HG02610 (cell line): ENCODE results near the gene CIB1.
"Not testable (repeated sequence)": the region's sequence is repeated elsewhere in the genome, so short reads cannot be mapped to it uniquely, and the experiment has no call there.

Experiments used
- ATAC-seq: cut with Tn5 transposase; IDR thresholded peaks from one replicate; pipeline ENCODE4 v1.9.1; 2021; ENCODE audit warnings: mild to moderate bottlenecking, moderate library complexity; ENCODE audit not compliant: unreplicated experiment

CIB1 gene

GRCh38 chr15:90233387-90234095, at the start of gene CIB1:
Gene CIB1, minus strand, starts transcription at chr15:90233941. Its CDS starts 56 bp downstream, at chr15:90233885.
- peak; percentile 87 for ATAC-seq

- not testable (repeated sequence) for ATAC-seq
Measured at GRCh38 chr15:90281637-90282036, 47.9 kb upstream of the CIB1 start.

- not testable (repeated sequence) for ATAC-seq
Measured at GRCh38 chr15:90280743-90281142, 47.0 kb upstream of the CIB1 start.

- not testable (repeated sequence) for ATAC-seq
Measured at GRCh38 chr15:90278467-90278866, 44.7 kb upstream of the CIB1 start.

- ATAC-seq: no peak
Measured at GRCh38 chr15:90271459-90272166, 37.9 kb upstream of the CIB1 start.

GRCh38 chr15:90270502-90271150, 36.9 kb upstream of the CIB1 start:
- ATAC-seq: no peak

- ATAC-seq: no peak
Measured at GRCh38 chr15:90268415-90268814, 34.7 kb upstream of the CIB1 start.

- no peak for ATAC-seq
Measured at GRCh38 chr15:90266485-90266884, 32.7 kb upstream of the CIB1 start.

- peak; percentile 16 for ATAC-seq
Measured at GRCh38 chr15:90266061-90266431, 32.3 kb upstream of the CIB1 start.

GRCh38 chr15:90265271-90266060, 31.7 kb upstream of the CIB1 start, which contains the start of gene NGRN:
Gene NGRN, plus strand, starts transcription at chr15:90265672. Its CDS starts 41 bp downstream, at chr15:90265713.
- peak; percentile 92 for ATAC-seq

- no peak for ATAC-seq
Measured at GRCh38 chr15:90264671-90265070, 30.9 kb upstream of the CIB1 start.

GRCh38 chr15:90262426-90262825, 28.7 kb upstream of the CIB1 start:
- ATAC-seq: no peak

- no peak for ATAC-seq
Measured at GRCh38 chr15:90261811-90262210, 28.1 kb upstream of the CIB1 start.

GRCh38 chr15:90260731-90261130, 27.0 kb upstream of the CIB1 start:
- not testable (repeated sequence) for ATAC-seq

- peak; percentile 87 for ATAC-seq
Measured at GRCh38 chr15:90259524-90259923, 25.8 kb upstream of the CIB1 start.

- no peak for ATAC-seq
Measured at GRCh38 chr15:90257776-90258175, 24.0 kb upstream of the CIB1 start.

GRCh38 chr15:90249203-90249863, 15.6 kb upstream of the CIB1 start, which contains the start of gene TTLL13:
Gene TTLL13, plus strand, starts transcription at chr15:90249556. Its CDS starts 1,075 bp downstream, at chr15:90250631.
- ATAC-seq: peak; percentile 45

- ATAC-seq: no peak
Measured at GRCh38 chr15:90248789-90249202, 15.1 kb upstream of the CIB1 start.

GRCh38 chr15:90243943-90244639, 10.3 kb upstream of the CIB1 start:
- no peak for ATAC-seq
